GM23248 (cell line): ENCODE measurements around the gene ETHE1.

ENCODE experiments used
- EZH2 ChIP-seq: fragments of 200-600 bp; sonication (generic); IDR thresholded peaks from 2 replicates; pipeline ENCODE4 v1.6.1; 2018; ENCODE audit warnings: antibody characterized with exemption, mild to moderate bottlenecking; ENCODE audit not compliant: insufficient read depth, poor library complexity, severe bottlenecking
- EZH2phosphoT487 ChIP-seq: fragments of 200-600 bp; sonication (generic); IDR thresholded peaks from 2 replicates; pipeline ENCODE4 v1.6.1; 2018; ENCODE audit warnings: antibody characterized with exemption, moderate library complexity, mild to moderate bottlenecking, low read depth; ENCODE audit not compliant: insufficient read depth

- no peak for TF ChIP-seq EZH2phosphoT487
- TF ChIP-seq EZH2 = no peak
Measured at GRCh38 chr19:43553656-43554055, 26.7 kb upstream of the ETHE1 start.
